Measurements from ENCODE around the gene ST3GAL6. TPM values are rescaled to one million over a fixed set of nuclear protein-coding genes. Genes with fewer than 3 reads are reported as not detected.

Gene ST3GAL6
- total and polyA plus RNA-seq, 2 donors (not counting 1 experiment from before 2014, with no cell fraction given) = 0.58 TPM; not detected in 1

DNA sequence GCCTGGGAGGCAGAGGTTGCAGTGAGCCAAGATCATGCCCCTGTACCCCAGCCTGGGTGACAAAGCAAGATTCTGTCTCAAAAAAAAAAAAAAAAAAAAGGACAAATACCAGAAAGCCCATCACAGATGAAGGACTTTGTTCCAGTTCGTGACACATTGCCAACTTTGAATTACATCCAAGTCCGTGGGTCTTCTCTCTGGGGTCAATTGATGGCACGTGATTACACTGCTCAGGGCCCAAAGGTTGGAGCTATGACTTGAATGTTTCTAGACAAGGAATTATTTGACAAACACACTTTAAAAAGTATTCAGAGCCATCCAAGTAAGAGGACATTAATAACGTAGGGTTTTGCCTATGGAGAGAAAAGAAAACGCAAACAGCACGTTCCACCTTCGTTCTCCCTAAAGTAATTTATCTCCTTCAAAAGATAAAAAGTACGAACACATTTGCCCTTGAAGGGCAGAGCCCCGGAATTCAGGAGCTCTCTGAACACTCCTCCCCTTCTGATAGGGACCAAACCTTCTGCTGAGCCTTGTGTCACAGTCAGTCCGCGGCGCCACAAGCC, 31.3 kb upstream of the ST3GAL6 start:
- Mint-ChIP-seq H3K4me3 (peak overlapping the region; percentile 80), H3K4me1 (peaks cover 21% of the 10 kb centered on the region), H3K27ac (no peak overlapping the region), H3K27me3 (peaks cover 57% of the 10 kb centered on the region), H3K9me3 (ENCODE audit: insufficient read depth) (no peaks in the 10 kb centered on the region)
- TF ChIP-seq CTCF (IDR thresholded peaks at IDR 0.05) (no peak), EZH2 (IDR thresholded peaks at IDR 0.05; ENCODE audit: borderline replicate concordance, insufficient read depth, low read depth, low read length, poor library complexity, severe bottlenecking) (no peak)
- no peaks in the 10 kb centered on the region for H3K9me3 ChIP-seq (ENCODE audit: control extremely low read depth in 1 of 3, control insufficient read depth in 2 of 3, insufficient read depth in 1 of 3, low read length in 2 of 3)
- H3K36me3 ChIP-seq (replicated peaks in 1 of 2; ENCODE audit: control extremely low read depth in 1 of 2, control insufficient read depth in 1 of 2, extremely low read depth in 1 of 2, insufficient read depth in 2 of 2, low read length in 1 of 2) = no peaks in the 10 kb centered on the region
- peaks cover 16 to 24% of the 10 kb centered on the region in 2 donors for H3K4me1 ChIP-seq (ENCODE audit: control insufficient read depth in 2 of 2, insufficient read depth in 2 of 2, low read length in 2 of 2)
- H3K27me3 ChIP-seq (replicated peaks in 1 of 4; ENCODE audit: control extremely low read depth in 1 of 4, control insufficient read depth in 3 of 4, insufficient read depth in 4 of 4, low read length in 3 of 4) = peaks cover 0 to 41% (median 28%) of the 10 kb centered on the region in 4 experiments
- H2AFZ ChIP-seq (ENCODE audit: insufficient read depth, low read depth, low read length, poor library complexity, severe bottlenecking) = peak overlapping the region; percentile 69
- ATAC-seq (ENCODE audit: low read depth) = no peak
- peak overlapping the region; percentile 78 for H3K4me2 ChIP-seq (replicated peaks; ENCODE audit: low read depth, low read length, poor library complexity, severe bottlenecking)
- no peaks in the 10 kb centered on the region for H4K20me1 ChIP-seq (ENCODE audit: control insufficient read depth, insufficient read depth, low read length, poor library complexity, severe bottlenecking)
- H3K9ac ChIP-seq (ENCODE audit: low read length) = no peak overlapping the region
- intact Hi-C loops (cut with micrococcal nuclease) = no loop called here
- H3K4me3 ChIP-seq (ENCODE audit: control extremely low read depth in 1 of 5, extremely low read depth in 1 of 5, insufficient read depth in 1 of 5, low read depth in 2 of 5, low read length in 4 of 5) = peak overlapping the region in 4 of 5 experiments; percentile 38 to 50 (median 40)
- no peak overlapping the region for H3K27ac ChIP-seq (ENCODE audit: low read length in 2 of 2)
- H3K79me2 ChIP-seq (ENCODE audit: control insufficient read depth, insufficient read depth, low read length) = no peaks in the 10 kb centered on the region
- no peak for DNase-seq
- POLR2A ChIA-PET = no interaction called here
- CTCF ChIA-PET = no interaction called here
- 4% methylated on average over 8 of the region's 12 CpGs for WGBS (ENCODE audit: insufficient coverage)

DNA sequence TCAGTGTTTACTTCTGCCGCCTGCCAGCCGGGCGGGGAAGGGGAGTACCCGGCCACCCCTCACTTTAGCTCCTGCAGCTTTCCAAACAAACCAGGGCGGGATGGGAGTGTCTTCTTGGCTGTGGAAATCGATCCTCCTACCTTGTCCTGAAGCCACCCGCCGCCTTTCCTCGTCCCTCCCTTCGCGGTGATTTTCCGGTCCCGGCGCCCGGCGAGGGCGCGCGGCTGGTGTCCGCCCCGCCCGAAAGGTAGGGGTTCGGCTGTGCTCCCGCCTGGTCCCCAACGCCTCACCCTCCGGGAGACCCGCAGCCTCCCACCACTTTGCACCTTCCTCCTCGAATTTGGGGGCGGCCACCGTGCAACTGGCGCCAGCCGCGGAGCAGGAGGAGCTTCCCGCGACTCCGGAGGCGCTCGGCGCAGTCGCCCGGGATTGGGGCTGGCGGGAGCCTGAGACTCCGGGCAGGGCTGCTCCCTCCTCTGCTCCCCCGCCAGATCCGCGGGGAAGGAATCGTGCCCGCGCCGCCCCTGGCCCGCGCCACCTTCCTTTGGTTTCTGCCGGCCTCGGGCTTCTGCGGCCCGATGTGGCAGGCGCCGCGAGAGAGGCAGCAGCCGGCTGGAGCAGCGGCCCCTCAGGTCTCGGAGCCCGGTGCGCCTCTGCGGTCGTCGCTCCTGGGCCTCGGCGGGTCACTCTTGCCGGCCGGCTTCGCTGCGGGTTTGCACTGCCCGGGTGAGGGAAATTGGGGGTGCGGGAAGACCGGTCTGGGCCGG, 30.7 kb upstream of the ST3GAL6 start:
- no peak for TF ChIP-seq CTCF (IDR thresholded peaks at IDR 0.05)
- no peak for TF ChIP-seq EZH2 (IDR thresholded peaks at IDR 0.05; ENCODE audit: borderline replicate concordance, insufficient read depth, low read depth, low read length, poor library complexity, severe bottlenecking)
- peak overlapping the region; percentile 80 for H3K4me3 Mint-ChIP-seq
- Histone ChIP-seq H3K79me2 (ENCODE audit: control insufficient read depth, insufficient read depth, low read length) (no peaks in the 10 kb centered on the region), H2AFZ (ENCODE audit: insufficient read depth, low read depth, low read length, poor library complexity, severe bottlenecking) (peak overlapping the region; percentile 69), H3K9me3 (ENCODE audit: control extremely low read depth in 1 of 3, control insufficient read depth in 2 of 3, insufficient read depth in 1 of 3, low read length in 2 of 3) (no peaks in the 10 kb centered on the region), H4K20me1 (ENCODE audit: control insufficient read depth, insufficient read depth, low read length, poor library complexity, severe bottlenecking) (no peaks in the 10 kb centered on the region), H3K9ac (ENCODE audit: low read length) (peak overlapping the region; percentile 42), H3K36me3 (replicated peaks in 1 of 2; ENCODE audit: control extremely low read depth in 1 of 2, control insufficient read depth in 1 of 2, extremely low read depth in 1 of 2, insufficient read depth in 2 of 2, low read length in 1 of 2) (no peaks in the 10 kb centered on the region), H3K4me3 (ENCODE audit: control extremely low read depth in 1 of 5, extremely low read depth in 1 of 5, insufficient read depth in 1 of 5, low read depth in 2 of 5, low read length in 4 of 5) (peak overlapping the region; percentile 18 to 50 (median 38)), H3K27me3 (replicated peaks in 1 of 4; ENCODE audit: control extremely low read depth in 1 of 4, control insufficient read depth in 3 of 4, insufficient read depth in 4 of 4, low read length in 3 of 4) (peaks cover 0 to 41% (median 28%) of the 10 kb centered on the region in 4 experiments), H3K4me1 (ENCODE audit: control insufficient read depth in 2 of 2, insufficient read depth in 2 of 2, low read length in 2 of 2) (peaks cover 16 to 24% of the 10 kb centered on the region in 2 donors), H3K4me2 (replicated peaks; ENCODE audit: low read depth, low read length, poor library complexity, severe bottlenecking) (peak overlapping the region; percentile 78), H3K27ac (ENCODE audit: low read length in 2 of 2) (no peak overlapping the region)
- H3K27me3 Mint-ChIP-seq = peaks cover 55% of the 10 kb centered on the region
- POLR2A ChIA-PET = no interaction called here
- ATAC-seq (ENCODE audit: low read depth) (no peak), DNase-seq (peak; percentile 6)
- peaks cover 21% of the 10 kb centered on the region for H3K4me1 Mint-ChIP-seq
- CTCF ChIA-PET = no interaction called here
- 1% methylated on average over 73 of the region's 77 CpGs for WGBS (ENCODE audit: insufficient coverage)
- intact Hi-C loops (cut with micrococcal nuclease) = no loop called here
- no peak overlapping the region for H3K27ac Mint-ChIP-seq
- no peaks in the 10 kb centered on the region for H3K9me3 Mint-ChIP-seq (ENCODE audit: insufficient read depth)
